HG02938 (cell line): ENCODE measurements around the gene AKR1B15.
"Not testable (repeated sequence)": the region's sequence is repeated elsewhere in the genome, so short reads cannot be mapped to it uniquely, and the experiment has no call there.

Experiments used
- ATAC-seq: cut with Tn5 transposase; IDR thresholded peaks from one replicate; pipeline ENCODE4 v1.9.1; 2021; ENCODE audit warnings: mild to moderate bottlenecking, moderate library complexity; ENCODE audit not compliant: unreplicated experiment

AKR1B15 gene

DNA sequence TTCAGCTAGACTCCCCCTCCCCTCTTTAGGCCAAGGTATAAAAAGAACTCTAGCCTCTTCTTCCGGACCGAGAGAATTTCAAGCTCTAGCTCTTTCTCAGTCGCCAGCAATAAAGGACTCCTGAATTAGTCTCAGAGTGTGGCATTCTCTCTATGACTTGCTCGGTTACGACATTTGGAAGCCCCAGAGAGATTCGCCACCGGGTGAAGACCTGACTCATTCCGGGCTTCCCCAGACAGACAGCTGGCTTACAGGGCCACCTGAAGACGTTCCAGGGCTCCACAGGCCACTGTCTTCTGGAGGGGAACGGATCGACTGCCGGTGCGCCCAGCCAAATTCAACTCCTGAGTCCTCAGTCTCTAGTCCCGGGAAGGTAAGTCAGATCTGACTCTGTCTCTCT, at the start of gene AKR1B15:
Gene AKR1B15, plus strand, starts transcription at position 234 of the 400 bp plus-strand sequence. CDS start 15,510 bp downstream, outside the sequence.
- ATAC-seq, result peak; percentile 95

GRCh38 chr7:134500406-134500805, 48.5 kb upstream of the AKR1B15 start:
- no peak for ATAC-seq

DNA sequence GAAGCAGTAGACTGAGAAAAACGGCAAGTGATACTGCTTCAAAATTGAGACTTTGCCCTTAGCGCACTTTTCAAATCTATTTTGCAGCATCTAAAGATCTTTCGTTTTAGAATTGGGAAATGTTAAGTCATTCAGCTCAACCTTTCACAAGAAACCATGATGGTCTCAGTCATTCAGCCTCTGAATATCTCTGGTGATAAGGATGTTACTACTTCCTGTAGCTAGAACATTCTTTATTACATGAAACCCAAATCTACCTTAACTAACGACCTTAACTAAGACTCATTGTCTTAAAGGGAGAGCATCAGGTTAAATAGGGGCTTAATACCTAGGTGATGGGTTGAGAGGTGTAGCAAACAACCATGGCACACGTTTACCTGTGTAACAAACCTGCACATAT, 47.9 kb upstream of the AKR1B15 start:
- ATAC-seq, result no peak

- no peak for ATAC-seq
These were observed 46.2 kb upstream of the AKR1B15 start for GRCh38 chr7:134502463-134503371.

GRCh38 chr7:134504660-134505164, 44.2 kb upstream of the AKR1B15 start:
- no peak for ATAC-seq

- ATAC-seq, result no peak
These were observed 43.1 kb upstream of the AKR1B15 start for GRCh38 chr7:134505856-134506255.

GRCh38 chr7:134509010-134509409, 39.9 kb upstream of the AKR1B15 start:
- no peak for ATAC-seq

GRCh38 chr7:134510646-134511045, 38.3 kb upstream of the AKR1B15 start:
- ATAC-seq, result no peak

DNA sequence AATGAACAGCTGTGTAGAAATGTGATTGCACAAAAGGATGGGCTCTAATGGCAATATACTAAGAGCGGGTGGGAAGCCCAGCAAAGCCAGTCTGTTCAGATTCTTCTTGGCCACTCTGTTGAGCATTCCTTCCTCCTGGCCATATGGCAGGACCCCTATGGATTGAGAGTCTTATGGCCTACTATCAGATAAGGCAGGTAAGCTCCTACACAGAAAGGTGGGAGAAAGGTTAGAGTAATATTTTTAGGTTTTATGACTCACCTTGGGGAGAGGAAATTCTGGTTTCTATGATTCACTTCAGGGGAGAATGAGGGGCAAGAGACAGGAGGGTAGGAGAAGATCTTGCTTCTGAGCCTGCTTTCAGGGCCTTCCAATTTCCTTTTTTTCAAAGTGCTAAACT, 36.6 kb upstream of the AKR1B15 start:
- ATAC-seq, result no peak

DNA sequence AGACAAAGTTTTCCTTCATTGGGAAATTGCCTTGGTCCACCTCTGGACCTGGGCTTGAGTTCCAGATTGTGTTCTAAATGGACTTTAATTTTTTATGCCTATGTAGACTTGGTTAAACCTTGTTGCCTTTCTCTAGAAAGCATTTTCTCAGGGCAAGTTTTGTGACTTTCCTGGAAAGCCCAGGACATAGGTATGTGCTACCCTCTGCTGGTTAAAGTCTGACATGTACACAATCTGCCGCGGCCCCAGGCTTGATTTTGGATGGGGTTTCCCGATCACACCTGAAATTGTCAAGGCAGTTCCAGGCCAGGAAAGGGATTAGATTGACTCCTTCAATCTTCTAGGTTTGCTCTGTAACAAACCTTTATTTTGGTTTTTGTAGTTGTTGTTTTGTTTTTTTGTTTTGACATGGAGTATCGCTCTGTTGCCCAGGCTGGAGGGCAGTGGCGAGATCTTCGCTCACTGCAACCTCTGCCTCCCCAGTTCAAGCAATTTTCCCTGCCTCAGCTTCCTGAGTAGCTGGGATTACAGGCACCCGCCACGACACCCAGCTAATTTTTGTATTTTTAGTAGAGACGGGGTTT, 35.6 kb upstream of the AKR1B15 start:
- peak; percentile 44 for ATAC-seq

DNA sequence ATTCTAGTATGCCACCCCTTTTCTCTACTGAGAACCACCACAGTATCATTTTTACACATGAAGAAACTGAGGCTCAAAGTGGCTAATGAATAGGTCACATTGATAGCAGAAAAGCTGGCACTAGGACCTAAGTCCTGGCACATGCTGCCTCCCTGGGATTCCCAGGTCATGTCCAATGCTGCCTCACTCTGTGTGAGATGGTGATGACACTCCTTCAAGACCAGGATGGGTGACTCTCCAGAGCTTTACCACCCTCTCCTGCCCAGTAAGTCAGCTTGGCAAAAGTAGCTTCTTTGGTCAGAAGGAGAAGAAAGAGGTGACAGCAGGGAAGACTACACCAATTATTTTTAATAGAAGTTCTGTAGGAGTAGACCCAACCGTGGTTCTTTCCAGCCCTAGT, 34.8 kb upstream of the AKR1B15 start:
- no peak for ATAC-seq

DNA sequence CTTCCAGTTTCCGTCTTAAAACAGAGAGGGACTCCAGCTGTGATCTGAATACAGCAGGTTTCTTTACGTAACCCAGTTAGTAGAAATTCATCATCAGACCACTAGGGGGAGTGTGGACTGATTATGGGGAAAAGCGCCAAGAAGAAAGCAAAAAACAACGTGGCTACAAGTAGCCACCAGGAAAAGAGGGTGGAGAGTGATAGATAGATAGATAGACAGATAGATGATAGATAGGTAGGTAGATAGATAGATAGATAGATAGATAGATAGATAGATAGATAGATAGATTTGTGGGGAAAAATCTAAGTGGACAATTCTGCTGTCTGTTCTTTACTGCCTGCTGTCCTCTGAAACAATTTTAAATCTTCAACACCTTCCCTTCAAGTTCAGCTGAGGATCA, 34.2 kb upstream of the AKR1B15 start:
- no peak for ATAC-seq

DNA sequence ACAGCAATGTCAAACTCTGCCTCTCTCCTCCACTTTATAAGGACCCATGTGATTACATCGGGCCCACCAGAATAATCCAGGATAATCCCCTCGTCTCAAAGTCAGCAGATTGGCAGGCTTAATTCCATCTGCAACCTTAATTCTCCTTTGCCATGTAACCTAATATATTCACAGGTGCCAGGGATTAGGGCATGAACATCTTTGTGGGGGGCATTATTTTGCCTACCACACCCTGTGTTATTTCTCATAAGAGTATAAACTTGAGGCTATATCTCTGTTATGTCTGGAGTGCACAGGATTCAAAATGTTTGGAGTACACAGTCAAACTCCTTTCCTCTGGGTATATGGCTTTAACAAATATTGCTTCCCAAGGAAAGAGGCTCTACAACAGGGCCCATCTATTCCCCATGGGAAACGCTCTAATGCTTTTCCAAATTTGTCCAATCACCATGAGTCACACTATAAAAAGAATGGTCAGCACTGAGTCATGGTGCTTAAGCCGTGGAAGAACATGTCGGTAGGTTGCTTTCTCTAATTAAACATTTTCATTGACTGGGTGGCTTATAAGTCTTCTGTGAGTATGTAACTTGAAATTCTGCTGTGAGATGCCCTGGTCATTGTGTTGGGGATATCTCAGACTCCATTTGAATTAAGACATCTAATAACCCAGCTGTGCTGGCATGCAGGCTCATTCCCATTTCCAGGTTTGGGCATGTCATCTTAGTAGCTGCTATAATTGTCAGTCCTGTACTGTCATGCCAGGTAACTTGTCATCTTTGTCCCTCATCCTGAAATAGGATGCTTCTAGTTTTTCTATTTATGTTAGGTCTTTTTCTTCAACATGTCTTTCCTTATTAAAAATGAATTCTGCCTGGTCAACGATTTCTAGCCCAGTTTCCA, 33.1 kb upstream of the AKR1B15 start:
- ATAC-seq, result no peak

- no peak for ATAC-seq
These were observed 28.8 kb upstream of the AKR1B15 start for GRCh38 chr7:134520130-134520529.

GRCh38 chr7:134522601-134523000, 26.3 kb upstream of the AKR1B15 start:
- ATAC-seq, result no peak

DNA sequence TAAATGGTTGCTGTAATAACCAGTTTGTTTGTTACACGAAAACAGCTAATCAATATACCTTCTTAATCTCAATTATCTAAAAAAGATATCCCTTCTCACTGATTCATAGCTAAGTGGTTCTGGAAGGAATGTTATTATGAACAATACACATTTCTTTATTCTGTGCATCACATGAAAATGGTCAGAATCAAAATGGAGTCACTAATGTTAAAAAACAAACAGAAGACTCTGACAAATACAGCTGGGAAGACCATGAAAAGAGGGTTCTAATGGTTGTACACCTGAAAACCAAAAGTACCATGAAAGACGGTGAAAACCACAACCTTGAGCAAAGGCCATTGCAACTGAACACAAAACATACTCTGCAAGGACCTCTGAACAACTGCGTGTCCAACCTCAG, 23.5 kb upstream of the AKR1B15 start:
- not testable (repeated sequence) for ATAC-seq

DNA sequence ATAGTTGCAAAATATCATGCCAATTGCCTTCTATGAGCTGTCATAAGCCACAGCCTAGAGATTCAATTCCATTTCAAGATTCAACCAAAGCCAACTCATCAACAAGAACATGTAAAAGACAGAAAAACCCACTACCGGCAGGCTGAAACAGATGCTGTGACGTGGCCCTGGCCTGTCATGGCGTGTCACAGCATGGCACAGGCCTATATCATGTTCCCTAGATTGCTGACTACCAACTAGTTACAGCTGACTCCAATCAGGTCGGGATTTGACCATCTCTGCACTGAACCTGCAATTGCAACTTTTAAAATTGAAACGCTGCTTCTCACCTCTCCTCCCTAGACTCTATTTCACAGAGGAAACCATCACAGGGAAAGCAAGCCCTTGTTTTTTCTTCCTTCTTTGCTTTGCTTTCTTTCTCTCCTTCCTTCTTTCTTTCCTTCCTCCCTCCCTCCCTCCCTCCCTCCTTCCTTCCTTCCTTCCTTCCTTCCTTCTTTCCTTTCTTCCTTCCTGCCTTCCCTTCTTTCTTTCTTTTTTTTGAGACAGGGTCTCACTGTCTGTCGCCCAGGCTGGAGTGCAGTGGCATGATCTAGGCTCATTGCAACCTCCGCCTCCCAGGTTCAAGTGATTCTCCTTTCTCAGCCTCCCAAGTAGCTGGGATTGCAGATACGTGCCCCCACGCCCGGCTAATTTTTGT, 22.2 kb upstream of the AKR1B15 start:
- not testable (repeated sequence) for ATAC-seq

- no peak for ATAC-seq
These were observed 20.9 kb upstream of the AKR1B15 start for GRCh38 chr7:134527979-134528371.

DNA sequence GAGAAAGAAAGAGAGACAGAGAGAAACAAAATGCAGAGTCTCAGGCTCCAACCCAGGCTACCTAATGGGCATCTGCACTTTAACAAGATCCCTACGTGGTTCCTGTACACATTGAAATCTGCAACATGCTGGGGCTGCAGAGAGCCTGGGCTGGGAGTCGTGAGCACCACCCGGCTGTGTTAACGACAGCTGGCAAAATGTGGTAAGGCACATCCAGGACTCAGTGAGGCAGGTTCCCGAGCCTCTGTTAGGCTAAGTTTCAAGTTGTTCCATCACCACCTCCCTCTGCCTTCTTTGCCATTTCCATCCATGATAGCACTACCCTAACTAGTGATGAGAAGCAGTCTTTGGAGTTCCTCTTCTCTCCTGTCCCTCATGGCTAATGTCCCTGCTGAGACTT, 20.2 kb upstream of the AKR1B15 start:
- no peak for ATAC-seq

GRCh38 chr7:134530460-134530859, 18.4 kb upstream of the AKR1B15 start:
- ATAC-seq, result no peak
